Measurements from ENCODE around the gene MICAL2.

The MICAL2 gene

GRCh38 chr11:12182676-12183541, 72.5 kb downstream of the MICAL2 start:
- in situ Hi-C loops (cut with HindIII; ENCODE audit: low sequenced_read_pairs): no loop called here
- no peak overlapping the region for H3K4me3 ChIP-seq (ENCODE audit: low read depth, low read length)
- peak; percentile 96 for DNase-seq (ENCODE audit: low read depth)
- TF ChIP-seq CTCF (IDR thresholded peaks at IDR 0.05; ENCODE audit: low read depth, low read length, missing control alignments): no peak

DNA sequence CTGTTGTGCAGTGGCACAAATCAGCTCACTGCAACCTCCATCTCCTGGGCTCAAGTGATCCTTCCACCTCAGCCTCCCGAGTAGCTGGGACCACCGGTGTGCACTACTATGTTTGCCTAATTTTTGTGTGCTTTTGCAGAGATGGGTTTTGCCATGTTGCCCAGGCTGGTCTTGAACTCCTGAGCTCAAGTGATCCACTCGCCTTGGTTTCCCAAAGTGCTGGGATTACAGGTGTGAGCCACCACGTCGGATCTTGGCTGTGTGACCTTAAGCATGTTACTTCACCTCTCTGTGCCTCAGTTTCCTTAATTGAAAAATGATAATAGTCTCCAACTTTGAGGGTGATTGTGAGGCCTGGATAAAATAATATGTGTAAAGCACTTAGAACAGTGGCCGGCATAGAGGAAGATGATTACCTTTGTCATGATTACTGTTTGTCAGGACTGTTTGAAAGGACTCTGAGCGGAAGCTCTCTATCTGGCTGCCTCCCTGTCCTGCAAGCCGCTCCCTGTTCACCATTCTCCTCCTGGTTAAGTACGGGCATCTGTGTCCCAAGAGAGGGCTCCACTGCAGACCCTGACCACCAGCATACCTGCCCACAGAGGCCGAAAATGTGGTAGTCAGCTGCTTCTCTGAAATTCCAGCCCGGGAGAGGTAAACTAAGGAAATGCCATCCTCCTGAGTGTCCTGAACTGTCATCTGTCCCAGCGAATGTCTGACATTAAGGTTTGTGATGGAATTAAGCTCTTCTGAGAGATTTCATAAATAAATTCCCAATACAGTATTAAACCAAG, 73.6 kb downstream of the MICAL2 start:
- no peak for TF ChIP-seq CTCF (IDR thresholded peaks at IDR 0.05; ENCODE audit: low read depth, low read length, missing control alignments)
- no peak overlapping the region for H3K4me3 ChIP-seq (ENCODE audit: low read depth, low read length)
- no peak for DNase-seq (ENCODE audit: low read depth)
- in situ Hi-C loops (cut with HindIII; ENCODE audit: low sequenced_read_pairs): no loop called here

DNA sequence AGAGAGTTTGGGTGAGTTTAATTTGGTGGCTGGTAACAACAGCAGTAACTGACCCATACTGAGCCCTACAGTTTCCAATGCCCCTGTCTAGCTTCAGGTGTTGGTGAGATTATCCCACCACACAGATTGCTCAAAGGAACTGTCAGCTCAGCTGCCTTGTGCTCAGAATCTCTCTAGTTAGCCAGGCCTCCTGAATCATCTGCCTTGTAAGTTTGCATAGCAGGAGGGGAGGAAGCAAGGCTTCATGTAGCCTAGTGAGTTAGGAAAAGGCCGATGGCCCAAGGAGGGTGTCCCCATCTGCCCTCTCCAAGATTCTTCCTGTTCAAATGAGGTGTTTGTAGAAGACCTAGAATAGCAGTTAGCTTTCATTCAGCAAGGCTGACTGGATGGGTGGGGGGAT, 74.3 kb downstream of the MICAL2 start:
- no peak for DNase-seq (ENCODE audit: low read depth)
- H3K4me3 ChIP-seq (ENCODE audit: low read depth, low read length): no peak overlapping the region
- TF ChIP-seq CTCF (IDR thresholded peaks at IDR 0.05; ENCODE audit: low read depth, low read length, missing control alignments): no peak
- in situ Hi-C loops (cut with HindIII; ENCODE audit: low sequenced_read_pairs): no loop called here

DNA sequence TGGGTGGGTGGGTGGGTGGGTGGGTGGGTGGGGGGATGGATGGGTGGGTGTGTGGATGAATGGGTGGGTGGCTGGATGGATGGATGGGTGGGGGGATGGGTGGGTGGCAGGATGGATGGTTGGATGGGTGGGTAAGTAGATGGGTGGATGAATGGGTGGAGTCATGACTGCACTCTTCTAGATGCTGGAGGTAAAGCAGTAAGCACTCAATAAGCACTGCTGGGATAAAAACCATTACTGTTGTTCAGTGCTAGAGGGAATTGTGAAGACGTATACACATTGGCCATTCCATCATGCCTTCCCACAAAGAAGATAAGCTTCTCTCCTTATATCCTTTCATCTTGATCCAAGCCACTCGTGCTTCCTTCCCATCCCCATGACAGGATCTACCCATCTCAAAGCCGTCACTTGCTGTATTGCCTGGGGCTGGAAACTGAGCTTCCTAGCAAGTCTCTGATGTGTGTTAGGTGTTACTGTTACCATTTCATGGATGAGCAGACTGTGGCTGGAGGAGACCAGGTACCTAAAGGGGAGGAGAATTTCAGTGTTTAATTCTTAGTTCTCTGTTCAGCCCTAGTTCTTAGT, 74.8 kb downstream of the MICAL2 start:
- DNase-seq (ENCODE audit: low read depth): no peak
- H3K4me3 ChIP-seq (ENCODE audit: low read depth, low read length): no peak overlapping the region
- in situ Hi-C loops (cut with HindIII; ENCODE audit: low sequenced_read_pairs): no loop called here
- no peak for TF ChIP-seq CTCF (IDR thresholded peaks at IDR 0.05; ENCODE audit: low read depth, low read length, missing control alignments)

DNA sequence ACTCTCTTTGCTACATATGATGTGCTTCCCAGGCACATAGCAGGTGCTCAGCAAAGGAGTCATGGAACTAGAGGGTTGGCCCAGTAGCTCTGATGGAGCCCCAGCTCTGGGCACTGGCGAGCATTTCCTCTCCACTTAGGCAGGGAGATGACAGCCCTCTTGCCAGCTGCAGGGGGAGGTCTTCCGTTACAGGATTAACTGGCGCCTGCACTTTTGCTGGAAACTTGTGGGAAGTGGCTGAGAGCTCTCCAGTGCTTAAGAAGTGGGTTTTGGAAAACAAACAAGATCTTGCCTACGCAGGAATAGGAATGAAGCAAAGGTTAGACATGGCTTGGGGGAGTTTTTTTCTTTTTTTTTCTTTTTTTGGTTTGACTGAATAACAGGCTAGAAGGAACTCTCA, 75.5 kb downstream of the MICAL2 start:
- DNase-seq (ENCODE audit: low read depth): no peak
- no peak for TF ChIP-seq CTCF (IDR thresholded peaks at IDR 0.05; ENCODE audit: low read depth, low read length, missing control alignments)
- in situ Hi-C loops (cut with HindIII; ENCODE audit: low sequenced_read_pairs): no loop called here
- no peak overlapping the region for H3K4me3 ChIP-seq (ENCODE audit: low read depth, low read length)

GRCh38 chr11:12186701-12187100, 76.3 kb downstream of the MICAL2 start:
- no peak for TF ChIP-seq CTCF (IDR thresholded peaks at IDR 0.05; ENCODE audit: low read depth, low read length, missing control alignments)
- DNase-seq (ENCODE audit: low read depth): no peak
- in situ Hi-C loops (cut with HindIII; ENCODE audit: low sequenced_read_pairs): no loop called here
- H3K4me3 ChIP-seq (ENCODE audit: low read depth, low read length): no peak overlapping the region
